IPS-NIHi7 (cell line): ENCODE results near the gene CCNY.
"Not testable (repeated sequence)": the region's sequence is repeated elsewhere in the genome, so short reads cannot be mapped to it uniquely, and the experiment has no call there.

Source experiments
- DNase-seq: peaks from one replicate; pipeline ENCODE4 v3.0.0; 2012; ENCODE audit warnings: mixed read lengths; ENCODE audit errors: extremely low spot score

Gene CCNY

DNA sequence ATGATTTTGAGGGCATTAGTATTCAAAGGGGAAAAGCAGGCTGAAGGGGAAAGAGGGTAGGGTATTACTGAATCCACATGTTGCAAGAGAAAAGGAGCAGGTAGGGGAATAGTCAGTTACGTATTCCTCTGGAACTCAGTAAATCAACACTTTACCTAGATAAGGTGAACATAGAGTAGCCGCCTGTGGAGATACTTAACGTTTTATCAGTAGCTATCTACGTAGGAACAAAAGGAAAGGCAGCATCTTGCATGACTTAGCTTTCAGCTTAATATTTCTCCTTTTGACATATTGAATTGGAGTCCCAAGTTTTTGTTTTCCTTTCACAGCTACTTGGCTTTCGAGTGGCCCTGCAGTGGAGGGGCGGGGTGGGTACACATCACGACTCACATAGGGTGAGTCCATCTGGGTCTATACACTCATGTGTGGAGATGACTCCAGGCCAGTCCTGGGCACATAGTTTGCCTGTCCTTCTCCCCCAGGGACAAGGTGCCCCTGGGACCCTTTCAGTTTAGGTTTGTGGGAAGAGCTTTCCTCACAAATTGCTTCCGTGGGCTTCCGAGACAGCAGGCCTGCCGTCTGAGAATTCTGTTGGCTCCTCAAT is 48.1 kb downstream of the CCNY start:
- no peak for DNase-seq

DNA sequence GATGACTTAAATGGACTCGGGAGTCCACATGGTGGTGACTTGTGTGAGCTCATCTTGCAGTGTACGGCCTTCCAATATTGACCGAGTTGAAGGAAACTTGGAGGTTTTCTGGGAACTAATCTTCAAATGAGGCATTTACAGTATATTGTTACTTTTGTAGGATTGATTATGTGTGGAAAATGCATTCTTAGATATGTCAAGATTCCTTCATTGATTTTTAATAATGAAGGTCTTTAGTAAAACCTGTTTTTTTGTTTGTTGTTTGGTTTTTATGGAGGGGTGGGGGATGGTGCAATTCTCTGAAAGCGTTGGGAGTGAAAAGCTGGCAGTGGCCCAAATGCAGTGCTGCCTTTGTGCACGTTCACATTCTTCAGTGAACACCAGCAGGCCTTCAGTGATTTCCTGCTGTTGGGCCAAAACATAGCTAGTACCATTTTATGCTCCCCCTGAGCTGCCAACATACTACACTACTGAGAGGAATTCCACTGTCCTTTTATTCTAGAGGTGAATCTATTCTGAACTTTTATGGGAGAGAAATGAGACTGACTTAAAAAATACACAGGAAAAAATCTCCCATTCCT is 50.4 kb downstream of the CCNY start:
- no peak for DNase-seq

DNA sequence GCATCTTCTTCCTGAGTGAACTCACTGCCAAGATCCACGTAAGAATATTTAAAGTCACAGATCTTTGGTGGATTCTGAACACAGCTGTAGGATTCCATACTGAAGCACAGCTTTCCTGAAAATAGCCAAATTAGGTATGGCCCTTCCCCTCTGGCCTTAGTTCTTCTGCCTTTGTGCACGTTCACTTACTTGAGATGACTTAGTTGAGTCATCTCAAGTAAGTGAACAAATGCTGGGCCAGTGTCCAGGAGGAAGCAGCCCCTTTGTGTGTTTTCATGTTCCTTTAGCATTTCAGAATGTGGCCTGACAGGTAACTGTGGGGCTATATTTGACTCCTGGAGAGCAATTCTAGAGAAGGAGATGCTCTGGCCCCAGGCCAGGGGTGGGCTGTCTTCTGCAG is 51.5 kb downstream of the CCNY start:
- no peak for DNase-seq

DNA sequence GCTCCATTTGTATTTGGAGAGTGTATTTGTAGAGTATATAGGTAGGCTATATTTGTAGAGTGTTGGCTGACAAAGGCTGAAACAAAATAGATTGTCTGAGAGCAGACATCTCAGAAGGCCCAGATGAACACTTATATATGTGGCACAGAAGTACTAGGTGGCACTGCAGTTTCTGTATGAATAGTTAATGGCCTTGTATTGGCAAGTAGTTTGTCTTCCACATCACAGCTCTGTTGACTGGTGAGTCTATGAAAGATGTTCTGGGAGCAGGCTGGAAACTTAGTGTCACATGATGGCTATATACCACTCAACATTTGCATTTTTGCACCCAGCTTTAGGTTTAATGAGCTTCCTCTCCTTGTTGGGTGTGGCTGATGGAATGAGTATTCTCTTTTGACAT is 51.9 kb downstream of the CCNY start:
- no peak for DNase-seq

DNA sequence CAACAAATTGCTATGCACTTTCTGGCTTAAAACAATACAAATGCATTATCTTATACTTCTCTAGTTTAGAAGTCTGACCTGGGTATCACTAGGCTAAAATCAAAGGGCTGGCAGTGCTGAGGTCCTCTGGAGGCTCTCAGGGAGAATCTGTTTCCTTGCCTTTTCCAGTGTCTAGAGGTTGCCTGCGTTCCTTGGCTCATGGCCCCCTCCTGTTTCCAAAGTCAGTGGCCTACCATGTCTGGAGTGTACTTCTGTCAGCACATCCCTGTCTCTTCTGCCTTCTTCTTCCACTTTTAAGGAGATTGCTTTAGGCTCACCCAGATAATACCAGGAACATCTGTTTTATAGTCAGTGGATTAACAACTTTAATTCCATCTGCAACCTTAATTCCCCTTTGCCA is 52.4 kb downstream of the CCNY start:
- DNase-seq: no peak

DNA sequence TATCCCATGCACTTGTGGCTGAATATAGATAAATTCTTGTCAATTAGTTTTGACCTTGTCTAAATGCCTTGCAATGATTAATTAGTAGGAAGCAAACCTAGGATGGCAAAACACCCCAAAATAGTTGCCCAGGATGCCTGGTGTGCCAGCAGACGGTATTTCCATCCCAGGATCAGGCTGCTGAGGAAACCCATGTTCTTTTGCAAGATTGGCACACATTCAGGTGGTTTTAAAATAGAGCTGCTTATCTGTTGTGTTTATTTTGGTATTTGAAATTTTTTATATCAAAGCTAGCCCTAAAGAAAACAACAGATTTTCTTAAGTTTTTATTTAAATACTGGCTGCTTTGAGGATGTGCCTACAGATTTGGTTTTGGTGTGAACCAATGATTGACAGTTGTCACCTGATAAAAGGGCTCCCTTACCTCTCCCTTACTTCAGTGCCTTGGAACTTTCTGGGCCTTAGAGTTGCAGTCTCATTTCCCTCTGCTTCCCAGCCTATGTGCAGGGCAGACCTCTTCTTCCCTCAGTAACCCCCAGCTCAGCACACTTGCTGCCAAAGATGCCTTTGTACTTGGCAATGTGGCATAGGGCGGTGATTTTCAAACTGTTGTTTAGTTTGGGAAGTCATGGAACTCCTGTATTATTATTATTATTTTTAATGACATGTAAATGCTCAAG is 54.0 kb downstream of the CCNY start:
- no peak for DNase-seq

DNA sequence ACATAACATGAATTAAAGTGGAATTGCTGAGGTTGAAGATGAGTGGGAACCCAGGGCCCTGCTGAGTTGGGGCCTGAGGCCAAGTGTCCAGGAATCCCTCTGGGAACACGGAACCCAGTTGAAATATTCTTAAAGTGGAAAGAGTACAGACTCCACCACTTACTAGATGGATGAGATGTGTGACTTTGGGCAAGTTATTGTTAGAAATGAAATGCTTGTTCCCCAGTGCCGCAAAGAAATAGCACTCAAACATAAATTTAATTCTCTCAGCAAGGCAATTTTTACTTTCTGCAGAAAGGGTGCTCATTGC is 54.5 kb downstream of the CCNY start:
- no peak for DNase-seq

DNA sequence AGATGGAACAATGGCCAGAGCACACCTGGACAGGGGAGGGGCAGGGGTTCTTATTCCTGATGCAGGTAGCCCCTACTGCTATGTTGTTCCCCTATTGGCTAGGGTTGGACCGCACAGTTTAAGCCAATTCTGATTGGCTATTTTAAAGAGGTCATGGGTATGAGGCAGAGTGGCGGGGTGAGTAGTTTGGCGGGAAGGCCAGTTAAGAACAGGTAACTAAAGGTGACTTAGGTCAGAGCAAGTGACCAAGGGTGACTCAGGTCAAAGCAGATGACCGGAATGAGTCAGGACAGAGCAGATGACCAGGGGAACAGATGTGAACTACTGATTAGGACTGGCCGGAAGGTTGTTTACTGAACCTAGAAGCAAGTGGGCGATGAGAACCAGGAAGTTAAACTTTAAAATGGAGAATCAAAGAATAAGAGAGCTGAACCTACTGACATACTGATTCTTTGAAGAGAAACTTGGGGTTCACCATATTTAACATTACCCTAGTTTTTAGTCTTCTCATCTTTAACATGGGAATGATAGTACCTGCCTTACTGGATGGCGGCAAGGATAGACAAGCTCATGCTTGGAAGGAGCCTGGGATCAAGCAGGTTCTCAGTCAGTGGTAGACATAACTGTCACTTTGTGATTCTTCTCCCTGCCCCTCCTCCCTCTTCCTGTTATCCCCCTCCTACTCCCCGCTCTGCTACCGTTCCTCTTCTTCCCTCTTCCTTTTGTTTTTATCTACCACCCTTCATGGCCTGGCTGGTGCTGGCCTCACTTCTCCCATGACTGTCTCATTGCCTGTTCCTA is 55.0 kb downstream of the CCNY start:
- DNase-seq: no peak

DNA sequence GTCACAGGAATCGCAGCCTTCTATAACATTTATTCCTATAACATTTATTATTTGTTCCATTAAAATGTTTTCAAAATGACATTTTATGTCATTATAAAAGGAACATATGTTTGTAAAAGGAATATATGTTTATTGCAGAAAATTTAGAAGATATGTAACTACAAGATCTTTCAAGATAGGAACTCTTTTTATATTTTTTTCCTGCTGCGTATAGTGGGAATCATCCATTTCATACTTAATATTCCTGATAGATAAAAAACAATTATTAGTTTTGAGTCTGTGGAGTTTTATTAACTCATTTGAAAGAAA is 55.6 kb downstream of the CCNY start:
- no peak for DNase-seq

DNA sequence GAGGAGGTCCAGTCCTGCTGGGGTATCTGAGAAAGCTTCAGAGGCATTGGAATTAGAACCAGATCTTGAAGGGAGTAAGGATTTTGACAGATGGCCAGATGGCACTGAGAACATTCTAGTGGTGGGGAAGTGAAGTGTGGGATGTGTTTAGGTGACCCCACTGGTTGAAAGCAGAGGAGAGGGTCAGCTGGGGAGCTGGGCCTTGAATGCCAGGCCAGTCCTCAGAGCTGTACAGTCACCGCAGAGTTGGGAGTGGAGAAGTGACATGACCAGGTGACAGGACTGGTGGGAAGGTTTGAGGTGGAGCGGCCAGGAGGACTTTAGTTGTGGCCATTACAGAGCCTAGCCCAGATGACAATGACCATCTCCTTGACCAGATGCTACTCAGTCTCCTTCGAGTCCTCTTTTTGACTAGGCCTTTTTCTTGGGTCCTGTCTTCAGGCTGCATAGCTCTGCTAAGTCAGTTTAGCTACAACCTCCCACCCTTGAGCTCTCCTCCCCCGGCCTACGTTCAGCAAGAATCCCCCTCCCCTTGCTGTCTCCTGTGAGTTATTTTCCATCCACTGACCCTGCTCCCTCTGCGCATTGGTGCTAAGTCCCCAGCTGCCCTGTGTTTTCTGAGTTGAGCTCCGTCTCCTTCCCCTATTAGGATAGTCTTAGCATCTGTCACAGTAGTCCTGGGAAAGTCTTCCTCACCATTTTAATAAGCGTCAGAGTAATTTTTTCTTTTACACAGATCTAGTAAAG is 56.3 kb downstream of the CCNY start:
- no peak for DNase-seq

DNA sequence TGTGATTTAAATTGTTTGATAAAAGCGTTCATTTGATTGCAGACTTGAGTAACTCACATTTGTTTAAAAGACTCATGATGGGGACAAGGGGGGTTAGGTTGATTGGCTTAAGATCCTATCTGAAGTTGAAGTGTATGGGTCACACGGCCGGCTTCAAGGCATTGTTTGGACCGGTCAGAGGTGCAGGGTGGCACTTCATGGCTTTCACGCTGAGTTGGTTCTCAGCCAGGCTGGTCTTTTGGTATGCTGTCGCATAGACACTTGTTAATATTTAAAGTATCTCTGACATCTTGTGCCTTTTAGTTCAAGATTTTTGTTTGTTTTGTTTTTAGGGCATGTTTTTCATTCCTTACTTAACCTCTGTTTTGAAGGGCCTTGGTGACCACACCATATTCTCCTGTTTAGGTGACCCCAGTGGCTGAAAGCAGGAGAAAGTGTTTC is 58.1 kb downstream of the CCNY start:
- no peak for DNase-seq

DNA sequence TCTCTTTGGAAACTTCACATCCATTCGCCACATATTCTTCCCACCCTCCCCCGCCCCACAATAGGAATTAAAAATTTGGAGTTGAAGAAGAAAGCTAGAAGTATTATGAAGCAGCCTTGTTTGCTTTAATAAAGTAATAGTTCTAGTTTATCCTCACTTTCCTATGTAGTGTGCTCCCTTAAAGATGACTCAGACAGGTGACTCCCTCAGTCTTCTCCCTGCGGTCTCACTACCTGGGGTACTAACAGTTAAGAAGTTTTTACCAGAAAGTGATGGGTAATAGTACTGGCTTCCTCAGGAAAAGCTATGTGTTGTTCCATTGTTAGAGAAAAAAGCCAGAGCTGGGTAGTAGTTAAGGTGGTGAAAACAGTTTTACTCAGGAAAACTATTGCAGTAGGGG is 58.6 kb downstream of the CCNY start:
- no peak for DNase-seq

DNA sequence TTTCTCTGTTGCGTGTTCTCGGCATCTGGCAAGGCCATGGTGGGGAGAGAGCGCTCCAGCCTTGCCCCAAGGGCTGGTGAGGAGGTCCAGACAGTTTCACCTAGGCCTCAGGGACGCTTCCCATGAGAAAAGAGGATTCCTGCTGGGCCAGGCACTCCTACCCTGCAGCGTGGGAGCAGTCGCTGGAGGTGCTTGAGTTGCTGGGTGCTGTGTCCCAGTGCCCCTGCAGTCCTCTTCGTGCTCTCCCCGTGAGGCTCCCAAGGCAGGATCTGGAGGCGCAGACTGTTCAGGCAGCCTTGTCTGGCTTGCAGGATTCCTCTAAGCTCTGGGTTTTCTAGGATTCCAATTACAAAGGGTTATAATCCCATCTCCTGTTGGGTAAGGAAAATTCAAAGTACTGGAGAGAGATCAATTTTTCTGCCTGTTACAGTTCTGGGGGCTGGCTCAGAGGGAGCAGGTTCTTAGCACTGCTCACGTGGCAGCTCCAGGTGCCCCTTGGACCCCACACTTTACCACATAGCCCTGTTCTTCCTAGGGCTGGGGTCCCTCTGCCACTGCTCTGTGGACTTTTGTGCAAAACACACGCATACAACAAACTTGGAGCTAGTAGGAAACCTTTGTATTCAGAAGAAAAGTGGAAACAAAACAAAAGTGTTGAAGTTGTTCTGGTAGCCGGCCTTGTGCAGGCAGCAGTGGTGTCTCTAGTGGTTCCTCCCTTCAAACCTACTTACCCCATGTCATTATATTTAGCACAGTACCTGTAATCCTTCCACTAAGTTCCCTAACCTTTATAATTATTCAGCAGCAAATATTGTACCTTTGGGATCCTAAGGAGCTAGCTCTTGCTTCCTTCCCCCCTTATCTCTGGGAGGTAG is 60.5 kb downstream of the CCNY start:
- DNase-seq: no peak

DNA sequence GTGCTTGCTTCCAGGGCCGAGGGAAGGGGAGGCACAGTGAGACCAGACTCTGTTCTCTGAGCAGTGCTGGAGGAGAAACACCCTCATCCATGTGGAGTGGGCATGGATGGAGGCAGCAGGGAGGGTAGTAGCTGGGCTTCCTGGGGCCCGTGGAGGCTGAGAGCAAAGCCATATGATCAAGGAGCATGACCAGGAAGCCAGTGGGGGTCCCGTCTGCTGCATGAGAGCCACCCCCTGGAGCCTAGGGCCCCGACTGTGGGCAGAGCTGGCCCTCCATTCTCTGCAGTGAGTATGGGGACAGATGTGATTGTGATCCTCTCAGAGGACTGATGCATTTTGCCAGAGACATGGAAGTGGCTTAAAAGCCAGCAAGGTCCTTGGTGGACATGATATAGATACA is 61.6 kb downstream of the CCNY start:
- no peak for DNase-seq

DNA sequence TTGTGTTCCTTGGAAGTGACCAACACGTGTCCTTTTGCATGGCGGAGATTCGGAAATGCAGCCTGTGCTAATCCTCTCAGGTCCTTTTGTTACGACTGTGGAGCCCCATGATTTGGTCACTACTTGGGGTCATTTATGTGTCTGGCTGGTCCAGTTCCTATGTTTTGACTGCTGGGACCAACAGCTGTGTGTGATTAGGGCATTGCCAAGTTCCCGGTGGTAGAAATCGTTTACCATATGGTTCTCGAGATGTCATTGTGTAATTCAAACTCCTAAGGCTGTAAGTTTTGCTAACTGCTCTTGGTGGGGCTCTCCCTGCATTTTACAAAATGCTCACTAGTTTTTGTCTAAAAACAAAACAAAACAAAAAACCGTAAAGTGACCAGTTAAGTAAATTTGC is 62.0 kb downstream of the CCNY start:
- DNase-seq: no peak

DNA sequence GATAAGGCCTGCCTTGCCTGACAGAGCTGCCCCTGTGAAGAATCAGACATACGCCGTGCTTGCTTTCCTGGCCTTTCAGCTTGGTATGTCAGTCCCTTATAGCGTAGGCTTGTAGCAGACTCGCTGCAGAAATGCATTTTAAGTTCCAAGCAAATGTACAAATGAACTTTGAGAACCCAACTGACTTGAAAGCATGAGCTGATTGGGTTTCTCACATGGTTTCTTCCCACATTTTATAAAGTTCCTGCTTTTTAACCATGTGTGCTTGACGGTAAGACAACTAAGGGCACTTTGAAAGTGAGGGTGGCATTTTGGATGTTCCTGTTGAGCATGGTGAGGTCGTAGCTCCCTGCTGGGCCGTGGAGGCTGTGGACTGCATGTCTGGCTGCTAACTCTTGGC is 62.6 kb downstream of the CCNY start:
- no peak for DNase-seq

DNA sequence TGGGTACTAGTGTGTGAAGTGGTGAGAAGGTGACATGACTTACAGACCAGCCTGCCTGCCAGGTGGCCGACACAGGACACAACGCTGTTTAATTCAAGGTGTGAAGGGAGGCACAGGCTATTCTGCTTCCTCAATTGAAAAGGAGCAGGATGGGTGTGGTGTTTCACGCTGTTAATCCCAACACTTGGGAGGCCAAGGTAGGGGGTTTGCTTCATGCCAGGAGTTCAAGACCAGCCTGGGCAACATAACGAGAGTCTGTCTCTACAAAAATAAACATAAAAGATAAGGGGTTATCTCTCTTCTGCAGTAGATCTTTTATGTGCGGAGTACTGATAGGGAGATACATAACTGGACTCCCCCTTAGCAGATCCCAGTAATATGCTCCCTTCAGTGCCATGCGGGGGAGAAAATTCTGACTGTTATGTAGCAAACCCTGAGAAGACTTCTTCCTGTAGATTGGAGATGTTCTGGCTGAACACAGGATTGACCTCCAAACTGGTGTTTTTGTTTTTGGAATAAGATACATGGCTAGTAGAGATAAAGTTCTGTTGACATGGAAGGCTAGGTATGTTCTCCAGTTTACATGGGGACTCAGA is 63.2 kb downstream of the CCNY start:
- no peak for DNase-seq

DNA sequence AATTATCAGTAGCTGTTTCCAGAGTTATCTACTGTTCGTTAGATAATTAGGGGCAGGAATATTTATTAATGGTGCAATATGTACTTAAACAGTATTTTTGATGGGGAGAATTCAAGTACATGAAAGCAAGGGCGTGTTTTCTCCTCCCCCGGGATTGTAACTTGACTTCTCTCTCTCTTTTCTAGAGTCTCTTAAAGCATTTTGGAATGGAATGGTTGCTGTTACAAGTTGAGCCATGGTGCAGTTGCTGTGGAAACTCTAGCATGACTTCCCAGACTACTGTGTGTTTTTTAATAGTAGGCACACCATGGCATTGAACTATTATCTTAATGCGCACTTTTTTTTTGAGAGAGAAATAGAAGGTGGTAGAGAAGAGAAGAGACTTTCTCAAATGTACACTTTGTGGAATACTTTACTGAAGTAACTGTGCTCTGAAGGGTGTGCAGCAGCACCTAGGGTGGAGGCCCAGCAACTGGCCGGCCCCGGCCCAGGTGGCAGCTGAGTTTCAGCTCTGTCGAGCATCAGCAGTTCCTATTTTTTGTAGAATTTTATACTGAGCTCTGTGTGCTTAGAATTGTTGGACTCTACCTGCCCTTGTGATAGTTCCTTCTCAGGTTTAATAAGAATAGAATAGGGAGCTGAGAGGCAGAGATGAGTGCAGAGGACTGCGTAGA is 64.4 kb downstream of the CCNY start:
- DNase-seq: no peak

DNA sequence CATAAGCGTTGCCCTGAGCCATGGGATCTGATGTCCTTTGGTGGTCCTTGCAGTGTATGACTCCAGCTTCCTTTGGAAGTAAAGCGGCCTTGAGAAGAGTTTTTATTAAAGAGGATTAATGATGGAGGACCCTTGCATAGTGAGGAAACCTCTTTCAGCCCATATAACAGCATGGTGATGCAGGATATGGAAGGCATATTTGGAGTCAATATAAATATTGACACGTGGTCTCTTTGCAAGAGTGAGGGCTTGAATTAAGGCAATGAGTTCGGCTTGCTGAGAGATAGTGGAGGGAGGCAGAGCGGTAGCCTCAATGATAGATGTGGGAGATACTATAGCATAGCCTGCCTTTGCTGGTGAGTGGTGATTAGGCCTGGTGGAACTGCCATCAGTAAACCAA is 67.2 kb downstream of the CCNY start:
- not testable (repeated sequence) for DNase-seq

DNA sequence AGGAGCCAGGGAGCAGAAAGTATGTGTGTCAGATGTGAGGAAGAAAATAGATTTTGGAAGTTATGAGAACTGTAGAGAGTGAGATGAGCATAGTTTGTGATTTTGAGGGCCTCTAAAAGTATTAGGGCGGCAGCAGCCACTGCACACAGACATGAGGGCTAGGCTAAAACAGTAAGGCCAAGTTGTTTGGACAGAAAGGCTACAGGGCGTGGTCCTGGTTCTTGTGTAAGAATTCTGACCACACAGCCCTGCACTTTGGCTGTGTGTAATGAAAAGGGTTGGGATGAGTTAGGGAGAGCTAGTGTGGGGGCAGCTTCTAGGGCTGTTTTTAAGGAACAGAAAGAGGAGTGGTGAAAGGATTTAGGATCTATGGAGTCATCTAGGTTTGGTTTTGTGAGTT is 67.8 kb downstream of the CCNY start:
- not testable (repeated sequence) for DNase-seq
